Breast epithelium (tissue), 4 donors: ENCODE results near the gene BIRC6. TPM values are rescaled to one million over a fixed set of nuclear protein-coding genes. Genes with fewer than 3 reads are reported as not detected.
"Not testable (repeated sequence)": the region's sequence is repeated elsewhere in the genome, so short reads cannot be mapped to it uniquely, and the experiment has no call there.

ENCODE experiments used
- DNase-seq, 2 donors: peaks; one replicate each; pipeline ENCODE4 v3.0.0-alpha.2; 2019; ENCODE audit warnings: low spot score in 2 of 2
- H3K27ac ChIP-seq, 2 donors: fragments of 200-600 bp; sonication (generic) in 1 of 2; one replicate each; pipeline ENCODE4 v1.5.1; 2016 to 2019; ENCODE audit warnings: mild to moderate bottlenecking in 1 of 2
- H3K27me3 ChIP-seq, 2 donors: fragments of 200-600 bp; sonication (generic) in 1 of 2; one replicate each; pipeline versions ENCODE4 v1.5.1 to v1.6.0; 2017 to 2019; ENCODE audit warnings: control low read depth in 1 of 2, mild to moderate bottlenecking in 1 of 2
- H3K36me3 ChIP-seq: fragments of 200-600 bp; one replicate; pipeline ENCODE4 v1.5.1; 2019
- H3K4me1 ChIP-seq, 2 donors: fragments of 200-600 bp; sonication (generic); one replicate each; pipeline ENCODE4 v1.5.1; 2016 to 2019; ENCODE audit warnings: control low read depth in 1 of 2
- H3K4me3 ChIP-seq, 3 donors: fragments of 200-600 bp; sonication (generic); 1 replicate in 2 of 3; 2 replicates in 1 of 3; pipeline ENCODE4 v1.5.1; 2016 to 2019; ENCODE audit warnings: mild to moderate bottlenecking in 3 of 3, moderate library complexity in 2 of 3
- H3K9me3 ChIP-seq, 2 donors: fragments of 200-600 bp; sonication (generic) in 1 of 2; one replicate each; pipeline ENCODE4 v1.5.1; 2016 to 2019; ENCODE audit warnings: control low read depth in 1 of 2
- CTCF ChIP-seq, 3 donors: fragments of 450-650 bp; IDR thresholded peaks; one replicate each; pipeline ENCODE4 v1.5.1; 2016 to 2017; ENCODE audit warnings: antibody characterized with exemption in 3 of 3, mild to moderate bottlenecking in 3 of 3, moderate library complexity in 3 of 3
- POLR2A ChIP-seq: fragments of 450-650 bp; IDR thresholded peaks from one replicate; pipeline ENCODE4 v1.6.1; 2016; ENCODE audit warnings: antibody characterized with exemption, mild to moderate bottlenecking, moderate library complexity
- POLR2AphosphoS5 ChIP-seq, 3 donors: sonication (generic); formaldehyde crosslinking; IDR thresholded peaks; one replicate each; pipeline ENCODE4 v1.6.1; 2017; ENCODE audit warnings: antibody characterized with exemption in 3 of 3
- intact Hi-C: fragments of 100-400 bp; cut with DNase I; formaldehyde crosslinking; loops from one replicate; pipeline ENCODE4 v1.15.1; 2023; ENCODE audit warnings: low total_unique reads
- total RNA-seq, 3 donors: library from RNA; depleted of rRNA; stranded (reverse); fragments of >200 nt; gene quantifications; one replicate each; pipeline ENCODE4 v1.1.0, GENCODE V29; 2016

Gene BIRC6
- total RNA-seq, 3 donors from 2014 or later: 132 to 245 (median 152) TPM

- H3K27me3 ChIP-seq: no peaks in the 10 kb centered on the region
- H3K4me1 ChIP-seq: peaks cover 0 to 10% of the 10 kb centered on the region in 2 donors
- intact Hi-C loops: no loop called here
- H3K36me3 ChIP-seq: no peaks in the 10 kb centered on the region
- no peak for TF ChIP-seq POLR2AphosphoS5 (IDR thresholded peaks at IDR 0.05)
- TF ChIP-seq POLR2A: no peak
- no peak for TF ChIP-seq CTCF (IDR thresholded peaks at IDR 0.05)
- H3K9me3 ChIP-seq: no peaks in the 10 kb centered on the region
- H3K4me3 ChIP-seq: no peak overlapping the region
- no peak for DNase-seq
- no peak overlapping the region for H3K27ac ChIP-seq
Observed at GRCh38 chr2:32360416-32360815, 3.6 kb downstream of the BIRC6 start.

GRCh38 chr2:32362997-32363396, 6.2 kb downstream of the BIRC6 start:
- DNase-seq, H3K27ac ChIP-seq, intact Hi-C loops, H3K4me3 ChIP-seq, H3K27me3 ChIP-seq, H3K36me3 ChIP-seq, H3K9me3 ChIP-seq: not testable (repeated sequence)
- H3K4me1 ChIP-seq: peaks cover 0 to 10% of the 10 kb centered on the region in 2 donors

GRCh38 chr2:32363597-32363996, 6.8 kb downstream of the BIRC6 start:
- H3K9me3 ChIP-seq: no peaks in the 10 kb centered on the region
- H3K27me3 ChIP-seq: no peaks in the 10 kb centered on the region
- peaks cover 0 to 10% of the 10 kb centered on the region in 2 donors for H3K4me1 ChIP-seq
- H3K27ac ChIP-seq: no peak overlapping the region
- TF ChIP-seq POLR2AphosphoS5 (IDR thresholded peaks at IDR 0.05): no peak
- TF ChIP-seq POLR2A: no peak
- TF ChIP-seq CTCF (IDR thresholded peaks at IDR 0.05): no peak
- intact Hi-C loops: no loop called here
- no peak for DNase-seq
- H3K4me3 ChIP-seq: no peak overlapping the region
- H3K36me3 ChIP-seq: no peaks in the 10 kb centered on the region

GRCh38 chr2:32364290-32364689, 7.5 kb downstream of the BIRC6 start:
- H3K27me3 ChIP-seq, H3K36me3 ChIP-seq, H3K27ac ChIP-seq, H3K4me1 ChIP-seq, H3K4me3 ChIP-seq, H3K9me3 ChIP-seq, DNase-seq, intact Hi-C loops: not testable (repeated sequence)

GRCh38 chr2:32365679-32366078, 8.9 kb downstream of the BIRC6 start:
- H3K36me3 ChIP-seq, H3K4me1 ChIP-seq, H3K27me3 ChIP-seq, H3K27ac ChIP-seq, H3K4me3 ChIP-seq, H3K9me3 ChIP-seq, DNase-seq, intact Hi-C loops: not testable (repeated sequence)

GRCh38 chr2:32366595-32366994, 9.8 kb downstream of the BIRC6 start:
- Histone ChIP-seq H3K9me3 (no peaks in the 10 kb centered on the region), H3K27ac (no peak overlapping the region), H3K27me3 (no peaks in the 10 kb centered on the region), H3K36me3 (no peaks in the 10 kb centered on the region), H3K4me3 (no peak overlapping the region), H3K4me1 (no peaks in the 10 kb centered on the region)
- TF ChIP-seq POLR2AphosphoS5 (IDR thresholded peaks at IDR 0.05) (no peak), POLR2A (no peak), CTCF (IDR thresholded peaks at IDR 0.05) (no peak)
- intact Hi-C loops: no loop called here
- DNase-seq: no peak

- Histone ChIP-seq H3K9me3 (no peaks in the 10 kb centered on the region), H3K27ac (no peak overlapping the region), H3K4me1 (no peaks in the 10 kb centered on the region), H3K36me3 (no peaks in the 10 kb centered on the region), H3K27me3 (no peaks in the 10 kb centered on the region), H3K4me3 (no peak overlapping the region)
- TF ChIP-seq CTCF (IDR thresholded peaks at IDR 0.05): no peak
- TF ChIP-seq POLR2AphosphoS5 (IDR thresholded peaks at IDR 0.05): no peak
- TF ChIP-seq POLR2A: no peak
- DNase-seq: no peak
- intact Hi-C loops: no loop called here
Observed at GRCh38 chr2:32369222-32369621, 12.4 kb downstream of the BIRC6 start.

GRCh38 chr2:32370942-32371341, 14.1 kb downstream of the BIRC6 start:
- DNase-seq, H3K36me3 ChIP-seq, H3K27ac ChIP-seq, H3K4me3 ChIP-seq, H3K4me1 ChIP-seq, intact Hi-C loops, H3K9me3 ChIP-seq, H3K27me3 ChIP-seq: not testable (repeated sequence)
